SHP77 treated with DMSO at 0.1 percent for 48 hours (cell line): ENCODE results near the gene CRISPLD2.

ENCODE experiments used
- DNase-seq: peaks from one replicate; lab custom pipeline; 2025; lab: John Stamatoyannopoulos, UW

CRISPLD2 gene

GRCh38 chr16:84913315-84913714, 93.5 kb downstream of the CRISPLD2 start:
- DNase-seq: peak; percentile 88

- DNase-seq: no peak
Measured at GRCh38 chr16:84914273-84914672, 94.5 kb downstream of the CRISPLD2 start.

GRCh38 chr16:84916178-84916577, 96.4 kb downstream of the CRISPLD2 start:
- DNase-seq: no peak

- no peak for DNase-seq
Measured at GRCh38 chr16:84916850-84917249, 97.1 kb downstream of the CRISPLD2 start.

- DNase-seq: no peak
Measured at GRCh38 chr16:84917492-84917891, 97.7 kb downstream of the CRISPLD2 start.

- no peak for DNase-seq
Measured at GRCh38 chr16:84918006-84918909, 98.5 kb downstream of the CRISPLD2 start.

GRCh38 chr16:84919269-84919668, 99.5 kb downstream of the CRISPLD2 start:
- DNase-seq: no peak

GRCh38 chr16:84919708-84920107, 99.9 kb downstream of the CRISPLD2 start:
- DNase-seq: no peak

GRCh38 chr16:84920333-84920732, 100.5 kb downstream of the CRISPLD2 start:
- no peak for DNase-seq

- peak; percentile 95 for DNase-seq
Measured at GRCh38 chr16:84922351-84923120, 102.8 kb downstream of the CRISPLD2 start.

GRCh38 chr16:84924331-84925091, 104.7 kb downstream of the CRISPLD2 start:
- no peak for DNase-seq

GRCh38 chr16:84925092-84925772, 105.4 kb downstream of the CRISPLD2 start:
- DNase-seq: no peak

GRCh38 chr16:84925773-84926372, 106.1 kb downstream of the CRISPLD2 start:
- DNase-seq: no peak

GRCh38 chr16:84926462-84926861, 106.7 kb downstream of the CRISPLD2 start:
- DNase-seq: no peak

GRCh38 chr16:84927621-84928591, 108.1 kb downstream of the CRISPLD2 start:
- DNase-seq: no peak

GRCh38 chr16:84928679-84929420, 109.1 kb downstream of the CRISPLD2 start:
- DNase-seq: no peak

- DNase-seq: no peak
Measured at GRCh38 chr16:84929421-84930297, 109.9 kb downstream of the CRISPLD2 start.
